IMR-90 (cell line): ENCODE measurements around the gene SYNE1. TPM values are rescaled to one million over a fixed set of nuclear protein-coding genes. Genes with fewer than 3 reads are reported as not detected.
A peak's percentile ranks its signal among the peaks of the same experiment; 100 is the strongest.

ENCODE experiments used
- ATAC-seq: fragments of 200-7000 bp; cut with Tn5 transposase; 2 replicates; pipeline ENCODE4 v1.9.1; 2020; ENCODE audit warnings: low read depth, mild to moderate bottlenecking, moderate library complexity
- BruUV-seq: library from RNA; stranded (reverse); fragments of 400-500 nt; replicated peaks from 2 replicates; lab custom pipeline; 2021; lab: Mats Ljungman, UMichigan
- CTCF ChIA-PET: fragments of 300-600 bp; formaldehyde crosslinking; extraction: SDS; loops from one replicate; lab custom pipeline; 2021; ENCODE audit warnings: antibody characterized with exemption; lab: Yijun Ruan, JAX
- POLR2A ChIA-PET: fragments of 300-600 bp; sonication (Branson Sonifier 250); formaldehyde crosslinking; loops from one replicate; lab custom pipeline; 2022; ENCODE audit warnings: antibody characterized with exemption; ENCODE audit not compliant: unreplicated experiment; lab: Charles Lee
- DNase-seq: peaks from one replicate; pipeline ENCODE4 v3.0.0; 2013
- H2AFZ ChIP-seq: replicated peaks from 2 replicates; pipeline ENCODE3; 2013; ENCODE audit warnings: low read length, mild to moderate bottlenecking; ENCODE audit not compliant: poor library complexity
- H2AK5ac ChIP-seq: 2 replicates; pipeline ENCODE4 v1.6.1; 2013; ENCODE audit warnings: low read depth, low read length, inconsistent platforms
- H2AK9ac ChIP-seq: replicated peaks from 2 replicates; pipeline ENCODE3; 2013; ENCODE audit warnings: mild to moderate bottlenecking, low read depth, low read length, moderate library complexity; ENCODE audit not compliant: poor library complexity
- H2BK120ac ChIP-seq: 2 replicates; pipeline ENCODE4 v1.6.1; 2013; ENCODE audit warnings: low read depth, low read length, inconsistent platforms
- H2BK15ac ChIP-seq: 3 replicates; pipeline ENCODE4 v1.6.1; 2013; ENCODE audit warnings: low read depth, low read length, inconsistent platforms
- H2BK20ac ChIP-seq: 2 replicates; pipeline ENCODE4 v1.6.1; 2013; ENCODE audit warnings: low read depth, mild to moderate bottlenecking, inconsistent platforms, low read length, moderate library complexity
- H2BK5ac ChIP-seq: 2 replicates; pipeline ENCODE4 v1.6.1; 2013; ENCODE audit warnings: mild to moderate bottlenecking, low read depth, low read length, inconsistent platforms; ENCODE audit not compliant: poor library complexity, severe bottlenecking
- H3K14ac ChIP-seq: replicated peaks from 2 replicates; pipeline ENCODE4 v1.6.1; 2013; ENCODE audit warnings: low read depth, low read length, inconsistent platforms
- H3K18ac ChIP-seq: 2 replicates; pipeline ENCODE4 v1.6.1; 2013; ENCODE audit warnings: low read depth, low read length, control low read depth
- H3K23ac ChIP-seq: 2 replicates; pipeline ENCODE4 v1.6.1; 2013; ENCODE audit warnings: low read depth, low read length, inconsistent platforms
- H3K27ac ChIP-seq: 2 replicates; pipeline ENCODE4 v1.5.1; 2013; ENCODE audit warnings: mild to moderate bottlenecking, control low read depth, low read length; ENCODE audit not compliant: insufficient read depth
- H3K27me3 ChIP-seq: 2 replicates; pipeline ENCODE4 v1.6.1; 2013; ENCODE audit warnings: low read length; ENCODE audit not compliant: control insufficient read depth, insufficient read depth
- H3K36me3 ChIP-seq: 2 replicates; pipeline ENCODE4 v1.6.1; 2013; ENCODE audit warnings: low read length, mixed read lengths; ENCODE audit not compliant: control insufficient read depth, insufficient read depth
- H3K4ac ChIP-seq: 2 replicates; pipeline ENCODE4 v1.6.1; 2013; ENCODE audit warnings: low read depth, low read length, inconsistent platforms
- H3K4me1 ChIP-seq: 2 replicates; pipeline ENCODE4 v1.6.1; 2013; ENCODE audit warnings: low read length, mixed read lengths; ENCODE audit not compliant: control insufficient read depth, insufficient read depth
- H3K4me2 ChIP-seq: 2 replicates; pipeline ENCODE4 v1.6.1; 2013; ENCODE audit warnings: low read depth, mild to moderate bottlenecking, control low read depth, low read length, moderate library complexity
- H3K4me3 ChIP-seq: 2 replicates; pipeline ENCODE4 v1.5.1; 2013; ENCODE audit warnings: low read depth, mild to moderate bottlenecking, control low read depth, low read length, moderate library complexity; ENCODE audit not compliant: insufficient read depth
- H3K56ac ChIP-seq: 2 replicates; pipeline ENCODE4 v1.6.1; 2013; ENCODE audit warnings: low read length, inconsistent platforms; ENCODE audit not compliant: insufficient read depth; ENCODE audit errors: extremely low read depth
- H3K79me1 ChIP-seq, 2 experiments: 2 replicates each; pipeline ENCODE4 v1.6.1; 2013; ENCODE audit warnings: low read length in 2 of 2, inconsistent platforms in 1 of 2, low read depth in 1 of 2
- H3K9ac ChIP-seq: 2 replicates; pipeline ENCODE4 v1.6.1; 2013; ENCODE audit warnings: low read depth, low read length, control low read depth
- H3K9me1 ChIP-seq: 2 replicates; pipeline ENCODE4 v1.6.1; 2013; ENCODE audit warnings: low read length, inconsistent platforms; ENCODE audit not compliant: insufficient read depth
- H3K9me3 ChIP-seq: 2 replicates; pipeline ENCODE4 v1.6.1; 2013; ENCODE audit warnings: low read length; ENCODE audit not compliant: control insufficient read depth, insufficient read depth
- H4K20me1 ChIP-seq: 2 replicates; pipeline ENCODE4 v1.6.1; 2013; ENCODE audit warnings: low read length, inconsistent platforms; ENCODE audit not compliant: insufficient read depth
- H4K5ac ChIP-seq: 2 replicates; pipeline ENCODE4 v1.6.1; 2013; ENCODE audit warnings: mild to moderate bottlenecking, low read depth, low read length, control low read depth
- H4K8ac ChIP-seq, 2 experiments: 2 replicates each; pipeline ENCODE4 v1.6.1; 2013; ENCODE audit warnings: low read depth in 2 of 2, low read length in 2 of 2, control low read depth in 1 of 2, inconsistent platforms in 1 of 2
- H4K91ac ChIP-seq: 2 replicates; pipeline ENCODE4 v1.6.1; 2013; ENCODE audit warnings: low read depth, low read length, inconsistent platforms; ENCODE audit not compliant: insufficient read depth
- CHD1 ChIP-seq: IDR thresholded peaks from 2 replicates; pipeline ENCODE4 v1.6.1; 2012; ENCODE audit warnings: low read depth, low read length, improper control_type of control experiment
- WGBS, 2 experiments: methylation state at CpG; one replicate each; pipeline versions ENCODE4 v1.1.5 to v1.1.7; 2013; ENCODE audit warnings: missing lambda C conversion rate in 2 of 2; ENCODE audit not compliant: insufficient read length in 1 of 2; ENCODE audit errors: extremely low coverage in 2 of 2; 5-methylcytosine and 5-hydroxymethylcytosine counted together
- dilution Hi-C: fragments of 300-500 bp; cut with HindIII; formaldehyde crosslinking; loops from one replicate; pipeline ENCODE4 v1.14.3; 2018; ENCODE audit warnings: low sequenced_read_pairs; ENCODE audit not compliant: unreplicated experiment
- in situ Hi-C: fragments of 300-500 bp; cut with MboI; formaldehyde crosslinking; loops from 3 replicates; pipeline ENCODE4 v1.14.3; 2019; ENCODE audit warnings: low sequenced_read_pairs, inconsistent platforms, mixed read lengths
- intact Hi-C: fragments of 100-400 bp; cut with micrococcal nuclease; formaldehyde crosslinking; loops from 2 replicates; pipeline ENCODE4 v1.10.0; 2022
- polyA plus RNA-seq, 3 experiments: library from polyadenylated mRNA; depleted of rRNA; stranded (reverse); fragments of >200 nt; gene quantifications; 2 replicates each; pipeline ENCODE4 v1.2.3, GENCODE V29; 2012; ENCODE audit warnings: low replicate concordance in 1 of 3
- total RNA-seq: library from RNA; depleted of rRNA; stranded (reverse); fragments of >200 nt; gene quantifications from 2 replicates; pipeline ENCODE4 v1.2.3, GENCODE V29; 2012

Gene SYNE1
- total and polyA plus RNA-seq, 2 of the 4 experiments (the other 2 are of a cell fraction) = 34.1 to 159 TPM

- Histone ChIP-seq H2BK120ac (peak overlapping the region; percentile 35; the same call in 1 of the 2 replicates), H3K9ac (no peak overlapping the region), H3K79me1 (no peaks in the 10 kb centered on the region), H2AK9ac (no peak overlapping the region), H3K36me3 (no peaks in the 10 kb centered on the region), H3K9me1 (peaks cover 19% of the 10 kb centered on the region), H2BK20ac (peak overlapping the region; percentile 48), H4K5ac (no peak overlapping the region), H3K4me2 (no peak overlapping the region), H3K4ac (no peak overlapping the region; the same call in 1 of the 2 replicates), H3K9me3 (peaks cover 3% of the 10 kb centered on the region), H4K20me1 (no peaks in the 10 kb centered on the region), H3K23ac (no peak overlapping the region), H3K14ac (0 out of 2 replicates have a peak overlapping the region, but pooled peaks have one; percentile 25), H4K8ac (no peak overlapping the region), H2BK15ac (peak overlapping the region; percentile 49; the same call in 1 of the 3 replicates), H3K4me3 (no peak overlapping the region), H3K4me1 (peaks cover 19% of the 10 kb centered on the region), H3K27ac (no peak overlapping the region), H2BK5ac (no peak overlapping the region), H3K27me3 (no peaks in the 10 kb centered on the region), H2AK5ac (no peak overlapping the region; the same call in 1 of the 2 replicates), H3K18ac (peak overlapping the region; percentile 56; the same call in 1 of the 2 replicates), H2AFZ (peak overlapping the region; percentile 59), H4K91ac (no peak overlapping the region), H3K56ac (no peak overlapping the region; the same call in 1 of the 2 replicates)
- BruUV-seq = no TSS peak
- no peak for TF ChIP-seq CHD1
- WGBS, 2 experiments = no CpG with 5 or more reads among the region's 4 CpGs
- peak; percentile 38 for DNase-seq
- ChIA-PET CTCF (no interaction called here), POLR2A (no interaction called here)
- intact Hi-C loops (no loop called here), dilution Hi-C loops (no loop called here), in situ Hi-C loops (no loop called here)
- no peak for ATAC-seq
Measured at GRCh38 chr6:152091851-152092341, 545.3 kb downstream of the SYNE1 start.
